Purkinje cell (primary cell): ENCODE measurements around the gene MRTFB. TPM values are rescaled to one million over a fixed set of nuclear protein-coding genes. Genes with fewer than 3 reads are reported as not detected.

ENCODE experiments used
- polyA plus RNA-seq: library from polyadenylated mRNA; unstranded; fragments of >200 nt; fragmentation: Nextera tagmentation; gene quantifications from 2 replicates; pipeline ENCODE4 v1.2.1, GENCODE V29; 2014

Gene MRTFB, protein sequence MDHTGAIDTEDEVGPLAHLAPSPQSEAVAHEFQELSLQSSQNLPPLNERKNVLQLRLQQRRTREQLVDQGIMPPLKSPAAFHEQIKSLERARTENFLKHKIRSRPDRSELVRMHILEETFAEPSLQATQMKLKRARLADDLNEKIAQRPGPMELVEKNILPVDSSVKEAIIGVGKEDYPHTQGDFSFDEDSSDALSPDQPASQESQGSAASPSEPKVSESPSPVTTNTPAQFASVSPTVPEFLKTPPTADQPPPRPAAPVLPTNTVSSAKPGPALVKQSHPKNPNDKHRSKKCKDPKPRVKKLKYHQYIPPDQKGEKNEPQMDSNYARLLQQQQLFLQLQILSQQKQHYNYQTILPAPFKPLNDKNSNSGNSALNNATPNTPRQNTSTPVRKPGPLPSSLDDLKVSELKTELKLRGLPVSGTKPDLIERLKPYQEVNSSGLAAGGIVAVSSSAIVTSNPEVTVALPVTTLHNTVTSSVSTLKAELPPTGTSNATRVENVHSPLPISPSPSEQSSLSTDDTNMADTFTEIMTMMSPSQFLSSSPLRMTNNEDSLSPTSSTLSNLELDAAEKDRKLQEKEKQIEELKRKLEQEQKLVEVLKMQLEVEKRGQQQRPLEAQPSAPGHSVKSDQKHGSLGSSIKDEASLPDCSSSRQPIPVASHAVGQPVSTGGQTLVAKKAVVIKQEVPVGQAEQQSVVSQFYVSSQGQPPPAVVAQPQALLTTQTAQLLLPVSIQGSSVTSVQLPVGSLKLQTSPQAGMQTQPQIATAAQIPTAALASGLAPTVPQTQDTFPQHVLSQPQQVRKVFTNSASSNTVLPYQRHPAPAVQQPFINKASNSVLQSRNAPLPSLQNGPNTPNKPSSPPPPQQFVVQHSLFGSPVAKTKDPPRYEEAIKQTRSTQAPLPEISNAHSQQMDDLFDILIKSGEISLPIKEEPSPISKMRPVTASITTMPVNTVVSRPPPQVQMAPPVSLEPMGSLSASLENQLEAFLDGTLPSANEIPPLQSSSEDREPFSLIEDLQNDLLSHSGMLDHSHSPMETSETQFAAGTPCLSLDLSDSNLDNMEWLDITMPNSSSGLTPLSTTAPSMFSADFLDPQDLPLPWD
- 22.2 and 35.1 TPM in 2 replicates for polyA plus RNA-seq

DNA sequence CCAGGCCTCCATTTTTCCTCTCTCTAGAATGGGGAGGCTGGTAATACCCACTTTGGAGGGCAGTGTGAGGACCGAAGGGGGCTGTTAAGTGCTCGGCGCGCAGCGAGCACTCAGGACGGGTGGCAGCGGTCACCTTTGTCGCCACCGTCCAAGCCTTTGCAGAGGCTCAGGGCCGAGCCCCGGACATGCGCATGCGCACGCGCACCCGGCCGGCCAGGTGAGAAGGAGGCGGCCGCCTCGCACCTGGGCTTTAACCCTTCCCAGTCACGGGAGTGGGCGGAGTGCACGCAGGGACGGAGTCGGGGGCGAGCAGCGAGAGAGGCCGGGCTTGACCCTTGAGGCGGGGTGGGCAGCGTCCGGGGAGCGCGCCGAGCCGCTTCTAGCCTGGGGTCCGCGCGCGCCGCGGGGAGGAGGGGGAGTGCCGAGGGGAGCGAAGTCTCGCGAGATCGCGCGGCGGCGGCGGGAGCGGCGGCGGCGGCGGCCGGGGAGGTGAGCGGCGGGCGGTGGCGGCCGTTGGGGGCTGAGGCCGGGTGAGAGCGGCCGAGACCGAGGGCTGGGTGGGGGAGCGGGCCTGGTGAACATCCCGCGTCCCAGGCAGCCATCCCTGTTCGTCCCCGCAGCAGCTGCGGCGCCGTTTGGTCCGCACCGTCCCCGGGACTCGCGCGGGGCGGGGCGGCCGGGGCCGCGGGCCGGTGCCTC lies at the start of gene MRTFB:
MRTFB (plus strand) TSS at position 443 of the 699 bp plus-strand sequence. CDS start 69,288 bp downstream, outside the sequence.

Other genes starting within 250 kb of the MRTFB start
- gene ERCC4, start 151.2 kb upstream of the MRTFB start, polyA plus RNA-seq, result 24.0 and 43.6 TPM in 2 replicates